HG03558 (cell line): ENCODE results near the gene KLHL35.
A peak's percentile ranks its signal among the peaks of the same experiment; 100 is the strongest.

Source experiments
- ATAC-seq: cut with Tn5 transposase; IDR thresholded peaks from one replicate; pipeline ENCODE4 v1.9.1; 2021; ENCODE audit warnings: moderate number of reproducible peaks; ENCODE audit not compliant: unreplicated experiment; ENCODE audit errors: extremely low read depth

Gene KLHL35

GRCh38 chr11:75442161-75442885 lies 9.3 kb upstream of the KLHL35 start:
- ATAC-seq = no peak

- ATAC-seq = no peak
These were observed 8.8 kb upstream of the KLHL35 start for GRCh38 chr11:75441804-75442132.

DNA sequence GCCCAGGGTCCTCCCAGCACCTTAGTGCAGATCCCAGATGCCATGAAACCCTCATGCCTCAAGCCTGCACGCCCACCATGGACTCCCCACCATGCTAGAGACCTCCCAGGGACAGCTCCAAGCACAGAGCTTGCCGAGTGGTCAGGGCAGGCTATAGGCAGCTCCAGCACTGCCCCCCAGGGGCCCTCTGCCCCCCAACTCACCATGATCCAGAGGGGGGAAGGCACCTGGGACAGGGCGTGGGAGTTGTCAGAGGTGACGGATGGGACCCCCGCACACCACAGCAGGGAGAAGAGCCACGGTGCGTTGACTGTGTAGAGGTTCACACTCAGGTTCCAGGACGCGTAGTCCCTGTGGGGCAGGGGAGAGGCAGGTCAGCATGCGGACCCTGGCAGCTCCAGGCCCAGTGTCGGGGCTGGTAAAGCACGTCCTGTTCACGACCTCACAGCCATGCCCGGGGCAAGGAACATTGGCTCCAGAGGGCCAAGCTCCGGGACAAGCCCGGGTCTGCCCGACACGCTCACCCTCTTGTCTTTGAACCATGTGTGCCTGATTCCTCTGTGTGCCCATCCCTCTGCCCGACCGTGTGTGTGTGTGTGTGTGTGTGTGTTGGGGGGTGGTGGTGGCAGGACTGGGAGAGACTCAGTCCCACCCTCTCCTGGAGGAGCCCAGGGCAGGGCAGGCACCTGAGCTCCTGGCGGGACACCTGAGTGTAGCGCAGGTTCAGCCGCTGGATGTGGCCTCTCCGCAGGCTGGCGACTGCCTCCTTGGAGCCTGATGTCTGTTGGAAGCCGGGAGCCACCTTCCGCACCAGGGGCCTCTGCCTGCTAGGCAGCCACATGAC lies 8.2 kb upstream of the KLHL35 start:
- no peak for ATAC-seq

GRCh38 chr11:75439495-75440120 lies 6.6 kb upstream of the KLHL35 start:
- no peak for ATAC-seq

DNA sequence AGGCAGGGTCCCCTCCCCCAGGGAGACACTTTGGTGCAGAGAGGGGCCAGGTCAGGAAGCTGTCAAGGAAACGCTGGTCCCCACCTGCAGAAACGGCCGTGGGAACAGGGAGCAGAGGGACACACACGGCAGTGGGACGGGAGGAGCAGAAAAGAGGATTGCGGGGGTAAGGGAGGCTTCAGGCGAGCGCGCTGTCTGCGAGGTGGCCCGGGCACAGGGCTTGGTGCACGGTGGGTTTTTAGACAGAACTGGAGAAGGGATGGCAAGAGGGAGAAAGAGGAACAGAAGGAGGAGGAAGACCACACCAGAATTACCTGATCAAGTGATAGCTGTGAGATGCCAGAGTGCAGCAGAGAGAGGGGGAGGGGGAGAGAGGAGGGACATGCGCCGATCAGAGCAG lies 6.0 kb upstream of the KLHL35 start:
- no peak for ATAC-seq

DNA sequence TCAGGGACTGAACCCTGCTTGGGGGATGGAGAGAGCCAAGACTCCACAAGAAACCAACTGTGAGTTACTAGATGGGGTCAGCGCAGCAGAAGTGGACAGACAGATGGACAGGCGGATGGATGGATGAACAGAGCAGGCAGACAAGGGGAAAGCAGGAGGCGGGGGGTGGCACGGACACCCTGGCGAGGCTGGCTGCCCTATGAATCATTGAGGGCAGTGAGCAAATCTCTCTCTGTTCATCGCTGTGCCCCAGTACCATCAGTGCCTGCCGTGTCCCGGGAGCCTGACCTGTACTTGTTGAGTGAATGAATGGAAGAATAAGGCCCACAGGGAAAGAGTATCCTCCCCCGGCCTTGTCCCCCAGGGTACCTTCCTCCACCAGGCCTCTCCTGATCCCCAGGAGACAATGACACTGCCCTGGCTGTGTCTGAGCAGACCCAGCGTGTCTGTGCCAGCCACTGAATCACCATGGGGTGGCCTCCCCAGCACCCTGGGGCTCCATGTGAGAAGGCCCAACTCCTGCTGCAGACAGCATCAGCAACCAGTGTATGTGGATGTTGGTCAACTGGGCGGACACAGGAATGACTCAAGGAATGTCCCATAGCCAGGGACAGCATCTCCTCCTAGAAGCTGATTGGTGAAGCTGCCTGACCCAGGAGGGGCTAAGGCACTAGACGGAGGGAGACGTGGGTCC lies 5.1 kb upstream of the KLHL35 start:
- ATAC-seq = no peak

DNA sequence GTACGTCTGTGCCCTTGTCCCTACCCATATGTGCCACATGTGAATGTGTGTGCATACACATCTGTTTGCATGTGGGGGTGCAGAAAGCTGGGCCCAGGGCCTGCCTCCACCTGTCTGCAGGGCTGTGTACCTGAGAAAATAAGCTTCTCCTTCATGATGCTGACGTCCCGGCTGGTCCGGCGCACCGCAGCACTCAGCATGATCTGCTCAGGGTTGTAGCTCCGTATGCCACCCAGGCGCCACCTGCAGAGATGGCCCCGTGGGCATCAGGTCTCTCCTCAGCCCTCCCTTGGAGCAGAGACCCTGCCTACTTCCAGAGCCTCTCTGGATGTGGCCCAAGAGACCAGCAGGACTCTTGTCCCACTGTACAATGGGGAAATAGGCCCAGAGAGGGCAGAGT lies 3.8 kb upstream of the KLHL35 start:
- ATAC-seq = no peak

- ATAC-seq = no peak
These were observed 2.5 kb upstream of the KLHL35 start for GRCh38 chr11:75435571-75435925.

- ATAC-seq = no peak
These were observed 2.0 kb upstream of the KLHL35 start for GRCh38 chr11:75434886-75435570.

- ATAC-seq = no peak
These were observed 1.0 kb upstream of the KLHL35 start for GRCh38 chr11:75434051-75434450.

GRCh38 chr11:75433443-75433842 lies 440 bp upstream of the KLHL35 start:
- ATAC-seq = no peak

- ATAC-seq = no peak
These were observed 1.2 kb downstream of the KLHL35 start for GRCh38 chr11:75431533-75432525.

DNA sequence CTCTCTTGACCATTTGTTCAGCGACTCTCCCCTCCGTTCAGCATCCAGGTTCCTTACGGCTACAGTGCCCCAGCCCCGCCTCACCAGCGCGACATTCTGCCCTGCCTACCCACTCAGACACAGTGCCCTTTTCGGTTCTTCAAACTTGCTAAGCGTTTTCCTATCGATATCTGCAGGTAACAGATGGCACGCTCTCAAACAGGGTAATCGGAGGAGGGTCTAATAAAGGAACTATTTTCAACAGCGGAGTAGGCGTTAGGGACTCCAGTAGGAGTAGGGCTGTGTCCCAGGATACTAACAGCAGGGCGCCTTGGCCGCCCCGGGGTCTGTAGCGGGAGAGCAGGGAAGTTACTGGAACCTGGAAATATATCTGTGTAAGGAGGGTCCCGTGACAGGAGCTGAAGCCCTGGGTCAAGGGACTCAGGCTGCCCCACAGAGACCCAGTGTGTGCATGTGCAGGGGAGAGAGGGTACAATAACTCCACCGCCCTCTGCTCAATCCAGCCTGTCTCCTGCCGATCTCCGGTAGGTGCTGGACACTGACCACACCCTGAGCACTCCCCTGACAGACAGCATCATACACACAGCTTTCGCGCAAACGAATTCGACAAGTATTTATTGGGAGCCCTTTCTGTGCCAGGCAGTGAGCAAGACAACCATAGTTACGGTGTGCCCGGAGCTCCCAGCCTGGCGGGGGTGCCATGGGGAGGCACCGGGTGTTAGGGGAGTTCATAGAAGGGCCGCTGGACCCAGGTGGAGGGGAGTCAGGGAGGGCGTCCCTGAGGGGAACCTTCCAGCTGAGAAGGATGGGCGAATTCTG lies 2.1 kb downstream of the KLHL35 start:
- no peak for ATAC-seq

DNA sequence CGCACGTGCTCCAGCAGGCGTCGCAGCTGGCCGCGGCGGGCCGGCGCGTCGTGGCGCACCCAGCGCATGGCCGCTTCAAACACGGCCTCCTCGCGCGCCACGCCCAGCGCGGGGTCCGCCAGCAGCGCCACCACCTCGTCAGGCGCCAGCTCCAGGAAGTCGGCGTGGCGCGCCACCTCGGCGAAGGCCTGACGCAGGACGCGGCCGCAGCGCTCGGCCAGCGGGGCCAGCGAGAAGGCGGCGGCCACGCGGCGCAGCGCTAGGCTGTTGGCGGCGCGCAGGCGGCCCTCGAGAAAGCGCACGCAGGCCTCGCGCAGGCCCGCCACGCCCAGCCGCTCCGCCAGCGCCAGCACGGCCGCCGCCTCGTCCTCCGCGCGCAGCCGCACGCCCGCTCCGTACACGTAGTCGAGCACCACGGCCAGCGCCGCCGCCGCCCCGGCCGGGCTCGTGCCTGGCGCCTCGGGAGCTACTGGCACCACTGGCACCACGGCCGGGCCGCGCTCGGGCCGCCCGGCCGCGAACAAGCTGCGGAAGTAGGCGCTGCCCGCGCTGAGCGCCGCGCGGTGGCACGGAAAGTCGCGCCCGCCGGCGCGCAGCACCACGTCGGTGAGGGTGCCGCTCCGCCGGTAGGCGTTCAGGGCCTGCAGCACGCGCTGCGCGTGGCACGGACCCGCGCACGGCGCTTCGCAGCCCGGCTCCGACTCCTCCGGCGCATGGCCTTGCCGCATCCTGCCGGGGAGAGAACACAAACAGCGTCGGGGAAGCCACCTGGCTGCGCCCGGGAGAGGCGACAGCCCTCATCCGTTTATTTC lies 2.9 kb downstream of the KLHL35 start:
- ATAC-seq = no peak

- ATAC-seq = no peak
These were observed 3.4 kb downstream of the KLHL35 start for GRCh38 chr11:75429641-75429901.

GRCh38 chr11:75428989-75429640 lies 3.9 kb downstream of the KLHL35 start:
- no peak for ATAC-seq

- ATAC-seq = peak; percentile 48
These were observed 4.7 kb downstream of the KLHL35 start for GRCh38 chr11:75428281-75428724.
